HepG2 (cell line): Measurements from ENCODE around the gene CFAP99. TPM values are rescaled to one million over a fixed set of nuclear protein-coding genes. Genes with fewer than 3 reads are reported as not detected.

Experiments used
- ARHGAP35 ChIP-seq: sonication (generic); formaldehyde crosslinking; IDR thresholded peaks from 2 replicates; pipeline ENCODE4 v1.9.0; 2022; ENCODE audit warnings: mild to moderate bottlenecking, inconsistent platforms, moderate library complexity, missing genetic modification reagents, borderline replicate concordance
- CCDC6 ChIP-seq: sonication (generic); formaldehyde crosslinking; IDR thresholded peaks from 2 replicates; pipeline ENCODE4 v1.8.1; 2022; ENCODE audit warnings: mild to moderate bottlenecking, missing genetic modification reagents, moderate library complexity
- FOXK1 ChIP-seq: sonication (generic); formaldehyde crosslinking; IDR thresholded peaks from 2 replicates; pipeline ENCODE4 v1.4.0; 2020; ENCODE audit warnings: low read depth, missing genetic modification reagents, borderline replicate concordance
- IKZF1 ChIP-seq: fragments of 450-650 bp; IDR thresholded peaks from 2 replicates; pipeline ENCODE4 v1.7.1; 2016
- MAFG ChIP-seq: sonication (generic); formaldehyde crosslinking; IDR thresholded peaks from 2 replicates; pipeline ENCODE4 v1.5.1; 2020; ENCODE audit warnings: mild to moderate bottlenecking, missing genetic modification reagents
- NFE2 ChIP-seq: sonication (generic); formaldehyde crosslinking; IDR thresholded peaks from 2 replicates; pipeline ENCODE4 v1.4.0; 2020; ENCODE audit warnings: missing genetic modification reagents
- NR2F1 ChIP-seq, 2 experiments: fragments of 450-650 bp in 1 of 2; formaldehyde crosslinking in 1 of 2; IDR thresholded peaks; 2 replicates each; pipeline versions ENCODE4 v1.5.0 to v1.6.1; 2016 to 2020; ENCODE audit warnings: mild to moderate bottlenecking in 1 of 2, missing compliant biosample characterization in 1 of 2, missing genetic modification reagents in 1 of 2, moderate library complexity in 1 of 2
- PHF8 ChIP-seq: sonication (generic); formaldehyde crosslinking; IDR thresholded peaks from 2 replicates; pipeline ENCODE4 v1.5.0; 2020; ENCODE audit warnings: missing genetic modification reagents
- SP140L ChIP-seq: sonication (generic); formaldehyde crosslinking; IDR thresholded peaks from 2 replicates; pipeline ENCODE4 v1.4.0; 2020; ENCODE audit warnings: missing genetic modification reagents, borderline replicate concordance
- SP5 ChIP-seq: IDR thresholded peaks from 2 replicates; pipeline ENCODE4 v1.6.1; 2016; ENCODE audit warnings: low read depth, borderline replicate concordance
- WIZ ChIP-seq: sonication (generic); formaldehyde crosslinking; IDR thresholded peaks from 2 replicates; pipeline ENCODE4 v1.5.1; 2020; ENCODE audit warnings: mild to moderate bottlenecking, missing genetic modification reagents
- ZBTB7B ChIP-seq: sonication (generic); formaldehyde crosslinking; IDR thresholded peaks from 2 replicates; pipeline ENCODE4 v1.4.0; 2020; ENCODE audit warnings: missing genetic modification reagents
- ZKSCAN8 ChIP-seq: IDR thresholded peaks from 2 replicates; pipeline ENCODE4 v1.6.1; 2016; ENCODE audit warnings: borderline replicate concordance, missing genetic modification reagents, missing compliant biosample characterization
- ZMYM4 ChIP-seq: sonication (generic); formaldehyde crosslinking; IDR thresholded peaks from 2 replicates; pipeline ENCODE4 v1.8.1; 2023; ENCODE audit warnings: mild to moderate bottlenecking, missing genetic modification reagents
- ZNF615 ChIP-seq: sonication (generic); formaldehyde crosslinking; IDR thresholded peaks from 2 replicates; pipeline ENCODE4 v1.5.0; 2020; ENCODE audit warnings: mild to moderate bottlenecking, missing genetic modification reagents, borderline replicate concordance
- ZNF879 ChIP-seq: sonication (generic); formaldehyde crosslinking; IDR thresholded peaks from 2 replicates; pipeline ENCODE4 v1.8.1; 2023; ENCODE audit warnings: missing genetic modification reagents
- polyA plus RNA-seq, 8 experiments: library from polyadenylated mRNA; depleted of rRNA in 3 of 8; stranded (reverse) in 7 of 8; unstranded in 1 of 8; fragments of >200 nt; fragmentation: Illumina TruSeq in 4 of 8; extraction: Trizol in 4 of 8; gene quantifications; 2 replicates each; pipeline versions ENCODE4 v1.2.1 to v1.2.3, GENCODE V29; 2011 to 2016; ENCODE audit warnings: low read depth in 4 of 8, missing spikeins in 1 of 8, mixed read lengths in 1 of 8; ENCODE audit not compliant: insufficient read depth in 1 of 8
- total RNA-seq, 5 experiments: library from RNA; depleted of rRNA; stranded (reverse); fragments of >200 nt; fragmentation: Illumina TruSeq; extraction: Trizol; gene quantifications; 2 replicates each; pipeline ENCODE4 v1.2.3, GENCODE V29; 2016; ENCODE audit warnings: low read depth in 1 of 5
- TF ChIP-seq, protein P1 (sequence below): sonication (generic); formaldehyde crosslinking; IDR thresholded peaks from 2 replicates; pipeline ENCODE4 v1.8.1; 2023; ENCODE audit warnings: mild to moderate bottlenecking, moderate library complexity, missing genetic modification reagents
- TF ChIP-seq, protein P2 (sequence below): sonication (generic); formaldehyde crosslinking; IDR thresholded peaks from 2 replicates; pipeline ENCODE4 v1.8.0; 2022; ENCODE audit warnings: mild to moderate bottlenecking, missing genetic modification reagents; ENCODE audit not compliant: insufficient replicate concordance
- TF ChIP-seq, protein P3 (sequence below): IDR thresholded peaks from 2 replicates; pipeline ENCODE4 v1.6.1; 2016; ENCODE audit warnings: missing compliant biosample characterization, missing genetic modification reagents, borderline replicate concordance
- TF ChIP-seq, protein P4 (sequence below): sonication (generic); formaldehyde crosslinking; IDR thresholded peaks from 2 replicates; pipeline ENCODE4 v1.4.0; 2020; ENCODE audit warnings: missing genetic modification reagents, low read depth, mild to moderate bottlenecking, borderline replicate concordance

The CFAP99 gene
- total and polyA plus RNA-seq, 2 of the 13 experiments (the other 11 are each of a cell fraction or from before 2014, with no cell fraction given) = not detected

DNA sequence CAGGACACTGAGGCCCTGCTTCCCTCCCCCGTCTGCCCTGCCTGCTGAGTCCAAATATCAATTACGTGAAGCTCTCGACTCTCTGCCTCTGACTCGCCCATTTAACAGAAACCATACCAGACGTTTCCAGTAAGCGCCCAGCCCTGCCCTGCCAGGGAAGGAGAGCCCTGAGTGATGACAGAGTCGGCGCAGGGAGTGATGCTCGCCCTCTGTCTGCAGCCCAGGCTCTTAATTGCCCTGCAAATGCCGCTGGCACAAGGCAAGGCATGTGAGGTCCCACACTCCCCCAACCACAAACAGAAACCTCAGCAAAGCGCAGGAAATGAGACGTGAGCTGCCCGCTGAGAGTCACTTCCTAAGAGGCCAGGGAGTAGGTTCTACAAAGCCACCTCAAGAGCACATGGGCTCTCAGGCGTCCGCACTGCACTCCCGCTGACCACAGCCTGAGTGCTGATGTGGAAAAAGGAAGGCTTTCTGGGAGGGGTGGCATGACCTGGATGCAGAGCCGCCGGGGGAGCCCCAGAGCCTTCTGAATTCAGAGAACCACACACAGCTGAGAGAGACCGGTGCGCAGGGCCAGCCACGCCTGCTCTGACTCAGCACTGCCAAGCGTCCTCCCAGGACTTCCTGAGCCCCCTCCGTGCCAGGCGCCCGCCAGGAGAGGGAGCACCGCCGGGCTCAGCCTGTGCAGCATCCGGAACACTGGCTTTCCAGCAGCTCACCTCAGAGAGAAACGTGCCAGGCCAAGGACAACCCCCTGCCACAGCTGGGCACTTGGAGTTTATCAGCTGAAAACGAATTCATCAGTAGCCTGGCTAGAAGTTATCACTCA, 5.7 kb upstream of the CFAP99 start (continued):
- TF ChIP-seq, protein P1, sequence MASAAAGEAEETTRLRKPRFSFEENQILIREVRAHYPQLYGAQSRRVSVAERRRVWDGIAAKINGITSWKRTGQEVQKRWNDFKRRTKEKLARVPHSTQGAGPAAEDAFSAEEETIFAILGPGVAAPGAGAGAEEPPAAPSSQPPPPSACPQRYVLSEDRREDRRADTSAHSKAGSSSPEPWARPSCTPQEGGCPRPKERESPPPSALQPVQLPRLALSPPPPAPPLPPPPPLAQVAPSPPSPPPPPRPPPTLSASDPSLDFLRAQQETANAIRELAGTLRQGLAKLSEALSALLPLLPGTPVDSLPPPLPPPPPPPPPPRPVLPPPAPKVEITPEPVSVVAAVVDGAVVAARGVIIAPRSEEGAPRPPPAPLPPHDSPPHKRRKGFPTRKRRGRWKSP (CRISPR knock-in tag) = no peak
- TF ChIP-seq IKZF1 (no peak), ZNF879 (CRISPR knock-in tag) (no peak), ZKSCAN8 (CRISPR knock-in tag) (no peak), SP5 (CRISPR knock-in tag) (no peak), ZMYM4 (CRISPR knock-in tag) (no peak), CCDC6 (CRISPR knock-in tag) (no peak), MAFG (CRISPR knock-in tag) (no peak), NR2F1 (CRISPR knock-in tag; IDR thresholded peaks at IDR 0.05) (no peak), ZNF615 (CRISPR knock-in tag) (no peak), ARHGAP35 (CRISPR knock-in tag) (no peak), ZBTB7B (CRISPR knock-in tag) (no peak), WIZ (CRISPR knock-in tag) (no peak), FOXK1 (CRISPR knock-in tag) (no peak), SP140L (CRISPR knock-in tag) (no peak), NFE2 (CRISPR knock-in tag) (peak; percentile 47; the same call in 1 of the 2 replicates), PHF8 (no peak)
- TF ChIP-seq, protein P2, sequence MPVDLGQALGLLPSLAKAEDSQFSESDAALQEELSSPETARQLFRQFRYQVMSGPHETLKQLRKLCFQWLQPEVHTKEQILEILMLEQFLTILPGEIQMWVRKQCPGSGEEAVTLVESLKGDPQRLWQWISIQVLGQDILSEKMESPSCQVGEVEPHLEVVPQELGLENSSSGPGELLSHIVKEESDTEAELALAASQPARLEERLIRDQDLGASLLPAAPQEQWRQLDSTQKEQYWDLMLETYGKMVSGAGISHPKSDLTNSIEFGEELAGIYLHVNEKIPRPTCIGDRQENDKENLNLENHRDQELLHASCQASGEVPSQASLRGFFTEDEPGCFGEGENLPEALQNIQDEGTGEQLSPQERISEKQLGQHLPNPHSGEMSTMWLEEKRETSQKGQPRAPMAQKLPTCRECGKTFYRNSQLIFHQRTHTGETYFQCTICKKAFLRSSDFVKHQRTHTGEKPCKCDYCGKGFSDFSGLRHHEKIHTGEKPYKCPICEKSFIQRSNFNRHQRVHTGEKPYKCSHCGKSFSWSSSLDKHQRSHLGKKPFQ = no peak
- TF ChIP-seq, protein P3, sequence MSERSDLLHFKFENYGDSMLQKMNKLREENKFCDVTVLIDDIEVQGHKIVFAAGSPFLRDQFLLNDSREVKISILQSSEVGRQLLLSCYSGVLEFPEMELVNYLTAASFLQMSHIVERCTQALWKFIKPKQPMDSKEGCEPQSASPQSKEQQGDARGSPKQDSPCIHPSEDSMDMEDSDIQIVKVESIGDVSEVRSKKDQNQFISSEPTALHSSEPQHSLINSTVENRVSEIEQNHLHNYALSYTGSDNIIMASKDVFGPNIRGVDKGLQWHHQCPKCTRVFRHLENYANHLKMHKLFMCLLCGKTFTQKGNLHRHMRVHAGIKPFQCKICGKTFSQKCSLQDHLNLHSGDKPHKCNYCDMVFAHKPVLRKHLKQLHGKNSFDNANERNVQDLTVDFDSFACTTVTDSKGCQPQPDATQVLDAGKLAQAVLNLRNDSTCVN (CRISPR knock-in tag) = no peak
- TF ChIP-seq, protein P4, sequence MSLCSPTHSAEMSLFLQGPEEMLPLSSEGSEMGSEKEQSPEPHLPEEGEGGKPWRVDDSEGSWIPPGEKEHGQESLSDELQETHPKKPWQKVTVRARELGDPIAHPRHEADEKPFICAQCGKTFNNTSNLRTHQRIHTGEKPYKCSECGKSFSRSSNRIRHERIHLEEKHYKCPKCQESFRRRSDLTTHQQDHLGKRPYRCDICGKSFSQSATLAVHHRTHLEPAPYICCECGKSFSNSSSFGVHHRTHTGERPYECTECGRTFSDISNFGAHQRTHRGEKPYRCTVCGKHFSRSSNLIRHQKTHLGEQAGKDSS (CRISPR knock-in tag) = no peak
